Fibroblast of the aortic adventitia (primary cell): ENCODE data around the gene ABCA3. TPM values are rescaled to one million over a fixed set of nuclear protein-coding genes. Genes with fewer than 3 reads are reported as not detected.

Source experiments
- DNase-seq: peaks from one replicate; pipeline ENCODE4 v3.0.0-alpha.2; 2010; ENCODE audit warnings: low read depth
- H3K4me3 ChIP-seq: 2 replicates; pipeline ENCODE4 v1.5.1; 2011; ENCODE audit warnings: low read depth, mild to moderate bottlenecking, control low read depth, low read length, moderate library complexity
- CTCF ChIP-seq: IDR thresholded peaks from 2 replicates; pipeline ENCODE4 v1.5.1; 2011; ENCODE audit warnings: mild to moderate bottlenecking, low read length, control low read depth, inconsistent platforms; ENCODE audit not compliant: insufficient read depth
- total RNA-seq: library from RNA; depleted of rRNA; stranded (reverse); fragments of >200 nt; gene quantifications from 2 replicates; pipeline ENCODE4 v1.2.3, GENCODE V29; 2012; ENCODE audit warnings: low replicate concordance

The ABCA3 gene
- total RNA-seq, 1 donor: 1.8 TPM

- peak overlapping the region; percentile 44 for H3K4me3 ChIP-seq
- no peak for TF ChIP-seq CTCF
- no peak for DNase-seq
These were observed 103.4 kb downstream of the ABCA3 start for GRCh38 chr16:2237102-2237482.

- DNase-seq: no peak
- TF ChIP-seq CTCF: no peak
- H3K4me3 ChIP-seq: peak within 1 kb of the TSS; percentile 44
These were observed 104.0 kb downstream of the ABCA3 start, which contains the start of gene DNASE1L2 for GRCh38 chr16:2236337-2237101. Gene DNASE1L2, plus strand, starts transcription at chr16:2236444. Its CDS starts 373 bp downstream, at chr16:2236817.

GRCh38 chr16:2235695-2236336 lies 104.7 kb downstream of the ABCA3 start:
- DNase-seq: no peak
- no peak overlapping the region for H3K4me3 ChIP-seq
- no peak for TF ChIP-seq CTCF

GRCh38 chr16:2235234-2235651 lies 105.3 kb downstream of the ABCA3 start:
- H3K4me3 ChIP-seq: no peak overlapping the region
- no peak for TF ChIP-seq CTCF
- DNase-seq: no peak

- TF ChIP-seq CTCF: no peak
- DNase-seq: no peak
- H3K4me3 ChIP-seq: no peak overlapping the region
These were observed 105.7 kb downstream of the ABCA3 start for GRCh38 chr16:2234813-2235170.

GRCh38 chr16:2233872-2234812 lies 106.4 kb downstream of the ABCA3 start:
- H3K4me3 ChIP-seq: no peak overlapping the region
- DNase-seq: no peak
- TF ChIP-seq CTCF: no peak
